HEK293 (cell line): Measurements from ENCODE around the gene RAET1L.
"Not testable (repeated sequence)": the region's sequence is repeated elsewhere in the genome, so short reads cannot be mapped to it uniquely, and the experiment has no call there.

ENCODE experiments used
- CTCF ChIA-PET: fragments of 350-600 bp; formaldehyde crosslinking; extraction: SDS; loops from one replicate; lab custom pipeline; 2021; ENCODE audit warnings: antibody characterized with exemption; lab: Yijun Ruan, JAX
- POLR2A ChIA-PET: fragments of 300-600 bp; formaldehyde crosslinking; extraction: SDS; loops from one replicate; lab custom pipeline; 2020; ENCODE audit warnings: antibody characterized with exemption, inconsistent platforms; lab: Yijun Ruan, JAX
- H3K27ac ChIP-seq: fragments of 200-500 bp; sonication (Bioruptor generic); 2 replicates; pipeline ENCODE4 v1.5.1; 2014; ENCODE audit warnings: low read depth, low read length, control low read depth, inconsistent platforms; ENCODE audit errors: extremely low read depth
- H3K36me3 ChIP-seq, 2 experiments: fragments of 200-500 bp in 1 of 2; sonication (Bioruptor generic) in 1 of 2; 1 replicate in 1 of 2; 2 replicates in 1 of 2; pipeline ENCODE4 v1.5.1; 2014 to 2017; ENCODE audit warnings: inconsistent platforms in 2 of 2, low read length in 2 of 2; ENCODE audit not compliant: control insufficient read depth in 2 of 2, insufficient read depth in 1 of 2
- H3K4me1 ChIP-seq: fragments of 200-500 bp; sonication (Bioruptor generic); 2 replicates; pipeline ENCODE4 v1.5.1; 2014; ENCODE audit warnings: mild to moderate bottlenecking, low read length, inconsistent platforms; ENCODE audit not compliant: control insufficient read depth, insufficient read depth
- H3K4me3 ChIP-seq: 2 replicates; pipeline ENCODE4 v1.5.1; 2011; ENCODE audit warnings: low read depth, mild to moderate bottlenecking, control low read depth, low read length, moderate library complexity
- H3K9me3 ChIP-seq: fragments of 200-500 bp; sonication (Bioruptor generic); 2 replicates; pipeline ENCODE4 v1.5.1; 2014; ENCODE audit warnings: low read depth, low read length, inconsistent platforms; ENCODE audit not compliant: control insufficient read depth, insufficient read depth
- KLF16 ChIP-seq: fragments of 450-650 bp; formaldehyde crosslinking; IDR thresholded peaks from 2 replicates; pipeline ENCODE4 v1.5.1; 2017; ENCODE audit warnings: missing biosample characterization, missing genetic modification characterization
- KLF8 ChIP-seq: fragments of 450-650 bp; formaldehyde crosslinking; IDR thresholded peaks from 2 replicates; pipeline ENCODE4 v1.5.1; 2016; ENCODE audit warnings: missing biosample characterization, missing genetic modification characterization
- PRDM1 ChIP-seq: fragments of 450-650 bp; formaldehyde crosslinking; IDR thresholded peaks from 2 replicates; pipeline ENCODE4; 2016; ENCODE audit warnings: missing biosample characterization, missing genetic modification characterization
- PRDM4 ChIP-seq: fragments of 450-650 bp; formaldehyde crosslinking; IDR thresholded peaks from 2 replicates; pipeline ENCODE4 v1.5.1; 2017; ENCODE audit warnings: missing biosample characterization, missing genetic modification characterization
- ZBTB26 ChIP-seq: fragments of 450-650 bp; formaldehyde crosslinking; optimal IDR thresholded peaks from 2 replicates; pipeline ENCODE3; 2016; ENCODE audit warnings: missing biosample characterization, mild to moderate bottlenecking, missing genetic modification characterization
- ZNF146 ChIP-seq: fragments of 450-650 bp; formaldehyde crosslinking; IDR thresholded peaks from 2 replicates; pipeline ENCODE4 v1.5.1; 2016; ENCODE audit warnings: missing biosample characterization, missing genetic modification characterization
- ZNF214 ChIP-seq: fragments of 450-650 bp; formaldehyde crosslinking; IDR thresholded peaks from 2 replicates; pipeline ENCODE4 v1.5.1; 2017; ENCODE audit warnings: missing biosample characterization, mild to moderate bottlenecking, missing genetic modification characterization, borderline replicate concordance
- ZNF23 ChIP-seq: fragments of 450-650 bp; formaldehyde crosslinking; IDR thresholded peaks from 2 replicates; pipeline ENCODE4 v1.5.1; 2016; ENCODE audit warnings: missing biosample characterization, missing genetic modification characterization, borderline replicate concordance
- ZNF248 ChIP-seq: fragments of 450-650 bp; formaldehyde crosslinking; IDR thresholded peaks from 2 replicates; pipeline ENCODE4 v1.5.1; 2017; ENCODE audit warnings: missing biosample characterization, missing genetic modification characterization
- ZNF324 ChIP-seq: fragments of 450-650 bp; formaldehyde crosslinking; IDR thresholded peaks from 2 replicates; pipeline ENCODE4 v1.5.1; 2016; ENCODE audit warnings: missing biosample characterization, missing genetic modification characterization
- ZNF335 ChIP-seq: fragments of 450-650 bp; formaldehyde crosslinking; conservative IDR thresholded peaks from 2 replicates; pipeline ENCODE4 v1.5.1; 2016; ENCODE audit warnings: missing biosample characterization, missing genetic modification characterization
- ZNF366 ChIP-seq: fragments of 450-650 bp; formaldehyde crosslinking; conservative IDR thresholded peaks from 2 replicates; pipeline ENCODE4 v1.5.1; 2016; ENCODE audit warnings: missing biosample characterization, missing genetic modification characterization
- ZNF423 ChIP-seq: fragments of 450-650 bp; formaldehyde crosslinking; IDR thresholded peaks from 2 replicates; pipeline ENCODE4 v1.5.1; 2016; ENCODE audit warnings: missing biosample characterization, missing genetic modification characterization
- ZNF473 ChIP-seq: fragments of 450-650 bp; formaldehyde crosslinking; IDR thresholded peaks from 2 replicates; pipeline ENCODE4 v1.5.1; 2017; ENCODE audit warnings: missing biosample characterization, missing genetic modification characterization
- ZNF488 ChIP-seq: fragments of 450-650 bp; formaldehyde crosslinking; IDR thresholded peaks from 2 replicates; pipeline ENCODE4 v1.5.1; 2016; ENCODE audit warnings: missing biosample characterization, missing genetic modification characterization
- ZNF501 ChIP-seq: fragments of 450-650 bp; formaldehyde crosslinking; IDR thresholded peaks from 2 replicates; pipeline ENCODE4 v1.5.1; 2016; ENCODE audit warnings: missing biosample characterization, missing genetic modification characterization
- ZNF558 ChIP-seq: fragments of 450-650 bp; formaldehyde crosslinking; IDR thresholded peaks from 2 replicates; pipeline ENCODE4 v1.5.1; 2016; ENCODE audit warnings: missing biosample characterization, missing genetic modification characterization
- ZNF610 ChIP-seq: fragments of 450-650 bp; formaldehyde crosslinking; IDR thresholded peaks from 2 replicates; pipeline ENCODE4 v1.5.1; 2016; ENCODE audit warnings: missing biosample characterization, missing genetic modification characterization, borderline replicate concordance
- ZNF645 ChIP-seq: fragments of 450-650 bp; formaldehyde crosslinking; IDR thresholded peaks from 2 replicates; pipeline ENCODE4; 2016; ENCODE audit warnings: missing biosample characterization, missing genetic modification characterization
- ZNF658 ChIP-seq: fragments of 450-650 bp; formaldehyde crosslinking; IDR thresholded peaks from 2 replicates; pipeline ENCODE4; 2016; ENCODE audit warnings: missing biosample characterization, missing genetic modification characterization
- ZXDB ChIP-seq: fragments of 450-650 bp; formaldehyde crosslinking; IDR thresholded peaks from 2 replicates; pipeline ENCODE4 v1.5.1; 2016; ENCODE audit warnings: missing biosample characterization, missing genetic modification characterization
- TF ChIP-seq, protein P1 (sequence below): fragments of 450-650 bp; formaldehyde crosslinking; IDR thresholded peaks from 2 replicates; pipeline ENCODE4 v1.5.1; 2017; ENCODE audit warnings: missing biosample characterization, missing genetic modification characterization

Gene RAET1L

DNA sequence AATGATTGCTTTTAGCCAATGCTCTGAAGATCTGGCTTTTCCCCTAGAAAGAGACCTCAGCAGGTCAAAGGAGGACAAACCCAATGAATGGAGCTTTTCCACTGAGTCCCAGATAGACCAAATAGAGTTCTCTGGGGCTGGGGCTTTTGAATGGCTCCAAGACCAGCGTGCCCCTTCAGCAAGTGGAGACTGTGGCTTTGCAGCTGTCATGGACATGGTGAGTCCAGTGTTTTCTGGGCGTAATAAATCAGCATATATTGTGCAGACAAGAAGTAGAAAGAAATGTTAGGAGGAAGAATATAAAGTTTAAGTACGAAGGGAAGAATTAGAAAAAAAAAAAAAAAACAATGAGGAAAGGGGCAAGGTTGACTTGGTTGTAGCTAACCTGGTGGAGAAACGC lies 33.5 kb downstream of the RAET1L start:
- Histone ChIP-seq H3K4me1 (peaks cover 6% of the 10 kb centered on the region), H3K4me3 (no peak overlapping the region), H3K36me3 (no peaks in the 10 kb centered on the region), H3K9me3 (no peaks in the 10 kb centered on the region)
- CTCF ChIA-PET = interaction anchor here (0.5 to 1.0 kb wide), 2 partner anchors 28 to 889 kb away, joined by 3 read pairs; partner anchors contain the start of gene ULBP1
- POLR2A ChIA-PET = interaction anchor here (0.6 kb wide), 1 partner anchor 25 kb away, joined by 5 read pairs; no protein-coding TSS in a partner anchor
- TF ChIP-seq ZNF423 (tag by site-specific recombination) (no peak), KLF16 (no peak), ZNF366 (tag by site-specific recombination) (no peak), ZNF645 (tag by site-specific recombination) (no peak), ZNF558 (tag by site-specific recombination) (no peak)
- TF ChIP-seq, protein P1, sequence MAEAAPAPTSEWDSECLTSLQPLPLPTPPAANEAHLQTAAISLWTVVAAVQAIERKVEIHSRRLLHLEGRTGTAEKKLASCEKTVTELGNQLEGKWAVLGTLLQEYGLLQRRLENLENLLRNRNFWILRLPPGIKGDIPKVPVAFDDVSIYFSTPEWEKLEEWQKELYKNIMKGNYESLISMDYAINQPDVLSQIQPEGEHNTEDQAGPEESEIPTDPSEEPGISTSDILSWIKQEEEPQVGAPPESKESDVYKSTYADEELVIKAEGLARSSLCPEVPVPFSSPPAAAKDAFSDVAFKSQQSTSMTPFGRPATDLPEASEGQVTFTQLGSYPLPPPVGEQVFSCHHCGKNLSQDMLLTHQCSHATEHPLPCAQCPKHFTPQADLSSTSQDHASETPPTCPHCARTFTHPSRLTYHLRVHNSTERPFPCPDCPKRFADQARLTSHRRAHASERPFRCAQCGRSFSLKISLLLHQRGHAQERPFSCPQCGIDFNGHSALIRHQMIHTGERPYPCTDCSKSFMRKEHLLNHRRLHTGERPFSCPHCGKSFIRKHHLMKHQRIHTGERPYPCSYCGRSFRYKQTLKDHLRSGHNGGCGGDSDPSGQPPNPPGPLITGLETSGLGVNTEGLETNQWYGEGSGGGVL (tag by site-specific recombination) = no peak
- TF ChIP-seq, all 188 proteins: peak for 0
- no peak overlapping the region for H3K27ac ChIP-seq

GRCh38 chr6:149991472-149991795 lies 33.9 kb downstream of the RAET1L start:
- not testable (repeated sequence) for H3K36me3 ChIP-seq, H3K9me3 ChIP-seq, H3K4me1 ChIP-seq, H3K27ac ChIP-seq
- CTCF ChIA-PET = interaction anchor here (0.5 to 1.6 kb wide), 6 partner anchors 15 to 888 kb away, joined by 3 to 5 read pairs (median 3); partner anchors contain the start of gene ULBP1
- peak overlapping the region; percentile 47 for H3K4me3 ChIP-seq
- peak; percentile 45 for TF ChIP-seq ZNF335 (tag by site-specific recombination)
- peak; percentile 17; the same call in 1 of the 2 replicates for TF ChIP-seq ZXDB (tag by site-specific recombination)
- POLR2A ChIA-PET = interaction anchor here (2.8 kb wide), 1 partner anchor 28 kb away, joined by 11 read pairs; the partner anchor contains the start of gene ULBP1

- CTCF ChIA-PET = interaction anchor here (0.5 to 1.6 kb wide), 9 partner anchors 16 to 888 kb away, joined by 3 to 7 read pairs (median 3); partner anchors contain the start of gene ULBP1
- H3K4me3 ChIP-seq = peak overlapping the region; percentile 47
- POLR2A ChIA-PET = interaction anchor here (0.8 to 2.8 kb wide), 2 partner anchors 27 to 78 kb away, joined by 4 to 11 read pairs; partner anchors contain the start of genes ULBP1 and ULBP3
- no peaks in the 10 kb centered on the region for H3K36me3 ChIP-seq
- H3K9me3 ChIP-seq = no peaks in the 10 kb centered on the region
- H3K4me1 ChIP-seq = peaks cover 6% of the 10 kb centered on the region
- H3K27ac ChIP-seq = no peak overlapping the region
- no peak for TF ChIP-seq ZNF658
- TF ChIP-seq KLF16 = peak; percentile 74
- TF ChIP-seq PRDM1 (tag by site-specific recombination) = no peak
- TF ChIP-seq ZNF324 (tag by site-specific recombination) = no peak
- no peak for TF ChIP-seq ZNF23 (tag by site-specific recombination)
- peak; percentile 72; the same call in 1 of the 2 replicates for TF ChIP-seq ZNF501 (tag by site-specific recombination)
- 0 out of 2 replicates have a peak, but pooled peaks have one; percentile 50 for TF ChIP-seq ZNF610 (tag by site-specific recombination)
- peak; percentile 89 for TF ChIP-seq ZBTB26
- TF ChIP-seq ZNF488 (tag by site-specific recombination) = no peak
- no peak for TF ChIP-seq ZNF146 (tag by site-specific recombination)
- TF ChIP-seq KLF8 (tag by site-specific recombination) = 0 out of 2 replicates have a peak, but pooled peaks have one; percentile 13
- no peak for TF ChIP-seq ZNF473 (tag by site-specific recombination)
- TF ChIP-seq PRDM4 = no peak
- no peak for TF ChIP-seq ZNF248 (tag by site-specific recombination)
- TF ChIP-seq ZNF214 (tag by site-specific recombination) = no peak
Measured at GRCh38 chr6:149990661-149991471, 34.5 kb downstream of the RAET1L start.
